Kidney epithelial cell (primary cell): ENCODE measurements around the gene BMP6. TPM values are rescaled to one million over a fixed set of nuclear protein-coding genes. Genes with fewer than 3 reads are reported as not detected.

Source experiments
- DNase-seq: peaks from one replicate; pipeline ENCODE4 v3.0.0-alpha.2; 2010; ENCODE audit warnings: low read depth
- H3K27me3 ChIP-seq: 2 replicates; pipeline ENCODE4 v1.6.0; 2011; ENCODE audit warnings: low read length; ENCODE audit not compliant: control insufficient read depth, insufficient read depth
- H3K36me3 ChIP-seq: 2 replicates; pipeline ENCODE4 v1.5.1; 2011; ENCODE audit warnings: low read length; ENCODE audit not compliant: control insufficient read depth, insufficient read depth
- H3K4me3 ChIP-seq: 2 replicates; pipeline ENCODE4 v1.5.1; 2011; ENCODE audit warnings: low read depth, mild to moderate bottlenecking, control low read depth, low read length
- total RNA-seq: library from RNA; depleted of rRNA; stranded (reverse); fragments of >200 nt; gene quantifications from 2 replicates; pipeline ENCODE4 v1.2.3, GENCODE V29; 2015
- TF ChIP-seq, protein P1 (sequence below): IDR thresholded peaks from 2 replicates; pipeline ENCODE4 v1.5.1; 2011; ENCODE audit warnings: mild to moderate bottlenecking, moderate library complexity, low read length, control low read depth, inconsistent platforms; ENCODE audit not compliant: insufficient read depth, poor library complexity, severe bottlenecking

The BMP6 gene
- total RNA-seq, 1 donor from 2014 or later = 1.1 TPM

GRCh38 chr6:7881765-7882500 is 156.0 kb downstream of the BMP6 start:
- Histone ChIP-seq H3K27me3 (no peaks in the 10 kb centered on the region), H3K4me3 (no peak overlapping the region), H3K36me3 (peaks cover 7% of the 10 kb centered on the region)
- DNase-seq = no peak
- TF ChIP-seq, protein P1, sequence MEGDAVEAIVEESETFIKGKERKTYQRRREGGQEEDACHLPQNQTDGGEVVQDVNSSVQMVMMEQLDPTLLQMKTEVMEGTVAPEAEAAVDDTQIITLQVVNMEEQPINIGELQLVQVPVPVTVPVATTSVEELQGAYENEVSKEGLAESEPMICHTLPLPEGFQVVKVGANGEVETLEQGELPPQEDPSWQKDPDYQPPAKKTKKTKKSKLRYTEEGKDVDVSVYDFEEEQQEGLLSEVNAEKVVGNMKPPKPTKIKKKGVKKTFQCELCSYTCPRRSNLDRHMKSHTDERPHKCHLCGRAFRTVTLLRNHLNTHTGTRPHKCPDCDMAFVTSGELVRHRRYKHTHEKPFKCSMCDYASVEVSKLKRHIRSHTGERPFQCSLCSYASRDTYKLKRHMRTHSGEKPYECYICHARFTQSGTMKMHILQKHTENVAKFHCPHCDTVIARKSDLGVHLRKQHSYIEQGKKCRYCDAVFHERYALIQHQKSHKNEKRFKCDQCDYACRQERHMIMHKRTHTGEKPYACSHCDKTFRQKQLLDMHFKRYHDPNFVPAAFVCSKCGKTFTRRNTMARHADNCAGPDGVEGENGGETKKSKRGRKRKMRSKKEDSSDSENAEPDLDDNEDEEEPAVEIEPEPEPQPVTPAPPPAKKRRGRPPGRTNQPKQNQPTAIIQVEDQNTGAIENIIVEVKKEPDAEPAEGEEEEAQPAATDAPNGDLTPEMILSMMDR = no peak

- Histone ChIP-seq H3K36me3 (peaks cover 7% of the 10 kb centered on the region), H3K27me3 (no peaks in the 10 kb centered on the region), H3K4me3 (no peak overlapping the region)
- TF ChIP-seq, protein P1 = no peak
- DNase-seq = no peak
These were observed 156.8 kb downstream of the BMP6 start for GRCh38 chr6:7882505-7883257.

DNA sequence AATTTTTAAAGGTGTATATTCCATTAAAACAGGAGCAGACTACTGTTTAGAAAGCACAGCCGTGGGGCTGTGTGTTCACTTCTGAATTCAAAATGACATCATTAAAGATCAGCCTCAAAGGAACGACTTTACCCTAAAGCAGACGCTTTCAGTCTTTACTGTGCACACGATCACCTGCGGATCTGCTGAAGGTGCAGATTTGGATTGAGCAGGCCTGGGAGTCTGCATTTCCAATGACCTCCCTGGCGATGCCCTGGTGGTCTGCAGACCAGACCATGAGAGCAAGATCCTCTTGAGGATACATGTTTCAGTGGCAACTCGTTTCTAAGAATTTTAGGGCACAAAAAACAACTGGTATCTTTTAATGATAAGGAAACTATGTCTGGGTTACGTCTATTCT is 157.5 kb downstream of the BMP6 start:
- no peaks in the 10 kb centered on the region for H3K27me3 ChIP-seq
- no peak overlapping the region for H3K4me3 ChIP-seq
- DNase-seq = no peak
- TF ChIP-seq, protein P1 = no peak
- peaks cover 7% of the 10 kb centered on the region for H3K36me3 ChIP-seq

- TF ChIP-seq, protein P1 = no peak
- no peak for DNase-seq
- H3K36me3 ChIP-seq = peaks cover 6% of the 10 kb centered on the region
- H3K27me3 ChIP-seq = no peaks in the 10 kb centered on the region
- H3K4me3 ChIP-seq = no peak overlapping the region
These were observed 160.2 kb downstream of the BMP6 start for GRCh38 chr6:7886132-7886531.

DNA sequence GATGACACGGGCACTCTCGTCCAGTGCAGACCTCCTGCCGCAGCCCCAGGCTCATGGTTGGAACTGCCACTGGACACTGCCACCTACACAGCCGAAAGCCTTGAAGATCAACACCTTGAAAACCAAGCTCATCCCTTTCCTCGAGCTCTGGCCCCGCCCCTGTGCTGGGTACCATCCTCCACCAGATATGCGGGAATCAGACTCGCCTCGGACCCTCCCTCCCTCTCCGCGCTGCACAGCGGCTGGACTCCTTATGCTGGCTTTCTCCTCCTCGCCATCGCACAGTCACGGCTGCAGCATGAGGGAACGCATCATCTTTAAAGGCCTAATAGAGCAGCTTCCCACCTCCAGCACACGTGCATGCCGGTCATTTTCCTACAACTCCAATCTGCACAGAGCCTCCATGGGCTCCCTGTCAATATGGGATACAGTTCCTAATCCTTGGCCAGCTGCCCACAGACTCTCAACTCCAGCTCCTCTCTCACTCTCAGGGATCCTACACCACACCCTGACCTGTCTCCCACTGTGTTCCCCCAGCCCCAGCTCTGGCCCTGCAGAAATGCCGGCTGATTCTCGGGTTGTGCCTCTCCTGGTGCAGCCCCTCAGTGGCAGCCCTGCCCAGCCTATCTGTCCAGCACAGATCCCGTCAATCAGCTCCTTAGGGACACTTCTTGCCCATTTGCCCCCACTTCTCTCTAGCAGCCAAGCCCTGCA is 161.5 kb downstream of the BMP6 start:
- H3K4me3 ChIP-seq = no peak overlapping the region
- H3K36me3 ChIP-seq = peaks cover 4% of the 10 kb centered on the region
- TF ChIP-seq, protein P1 = no peak
- H3K27me3 ChIP-seq = no peaks in the 10 kb centered on the region
- DNase-seq = no peak
